ENCODE data around the gene DYNLL1.

DYNLL1 gene

DNA sequence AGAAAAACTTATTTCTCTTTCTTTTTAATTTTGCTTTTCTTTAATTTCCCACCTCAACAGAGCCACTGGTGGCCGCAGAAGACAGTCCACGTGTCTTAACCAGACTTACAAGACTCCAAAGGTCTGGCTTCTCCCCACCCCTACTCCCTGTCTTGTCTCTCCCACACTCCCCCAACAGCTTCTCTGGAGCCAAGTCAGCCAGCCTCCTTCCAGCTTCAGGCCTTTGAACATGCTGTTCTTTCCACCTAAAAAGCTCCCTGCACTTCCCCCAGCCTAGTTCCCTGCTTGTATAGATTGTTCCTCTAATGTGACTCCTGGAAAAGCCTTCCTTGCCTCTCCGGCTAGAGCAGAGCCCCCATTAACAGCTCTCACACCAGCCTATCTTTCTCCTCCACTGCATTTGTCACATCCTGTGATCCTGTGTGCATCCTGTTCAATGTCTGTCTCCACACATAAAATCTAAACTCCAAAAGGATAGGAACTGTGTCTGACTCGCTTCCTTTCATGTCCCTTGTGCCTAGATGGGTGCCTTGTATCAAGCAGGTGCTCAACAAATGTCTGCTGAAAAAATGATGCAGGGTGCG is 7.8 kb upstream of the DYNLL1 start:
- H3K36me3 ChIP-seq (ENCODE audit: control insufficient read depth, insufficient read depth, low read length), result no peaks in the 10 kb centered on the region
- H3K27ac ChIP-seq (ENCODE audit: insufficient read depth, low read length, poor library complexity, severe bottlenecking), result no peak overlapping the region

GRCh38 chr12:120489018-120489417 is 6.9 kb upstream of the DYNLL1 start:
- Histone ChIP-seq H3K27me3 (replicated peaks; ENCODE audit: control insufficient read depth, insufficient read depth, low read length, poor library complexity, severe bottlenecking) (no peaks in the 10 kb centered on the region), H3K4me1 (ENCODE audit: control insufficient read depth, insufficient read depth, low read length, poor library complexity, severe bottlenecking) (no peaks in the 10 kb centered on the region), H3K9me3 (ENCODE audit: control insufficient read depth, low read length) (no peaks in the 10 kb centered on the region), H3K4me3 (ENCODE audit: insufficient read depth, low read depth, low read length, poor library complexity, severe bottlenecking) (no peak overlapping the region), H3K36me3 (ENCODE audit: control insufficient read depth, insufficient read depth, low read length) (no peaks in the 10 kb centered on the region), H3K27ac (ENCODE audit: insufficient read depth, low read length, poor library complexity, severe bottlenecking) (no peak overlapping the region)
- no peak for DNase-seq

More for the DNA sequence above, 7.8 kb upstream of the DYNLL1 start:
- no peaks in the 10 kb centered on the region for H3K4me1 ChIP-seq (ENCODE audit: control insufficient read depth, insufficient read depth, low read length, poor library complexity, severe bottlenecking)
- DNase-seq, result no peak
- H3K27me3 ChIP-seq (replicated peaks; ENCODE audit: control insufficient read depth, insufficient read depth, low read length, poor library complexity, severe bottlenecking), result no peaks in the 10 kb centered on the region
- no peak overlapping the region for H3K4me3 ChIP-seq (ENCODE audit: insufficient read depth, low read depth, low read length, poor library complexity, severe bottlenecking)
- H3K9me3 ChIP-seq (ENCODE audit: control insufficient read depth, low read length), result no peaks in the 10 kb centered on the region

DNA sequence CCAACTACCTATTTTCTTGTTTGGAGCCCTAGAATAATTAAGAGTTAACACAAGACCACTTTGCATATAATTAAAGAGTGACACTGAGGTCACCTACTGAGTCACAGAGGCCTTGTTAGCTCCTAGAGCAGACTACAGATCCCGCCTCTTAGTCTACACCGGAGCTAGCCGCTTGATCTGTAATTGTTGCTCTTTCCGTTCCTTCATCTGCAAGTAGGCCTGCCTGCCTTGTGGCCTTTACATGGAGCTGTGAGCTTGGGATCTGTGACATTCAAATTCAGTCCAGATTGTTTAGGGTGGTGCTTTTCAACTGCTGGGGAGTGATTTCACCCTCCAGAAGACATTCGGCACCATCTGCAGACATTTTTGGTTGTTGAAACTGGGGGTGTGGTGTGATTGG is 5.6 kb upstream of the DYNLL1 start:
- Histone ChIP-seq H3K27ac (ENCODE audit: insufficient read depth, low read length, poor library complexity, severe bottlenecking) (no peak overlapping the region), H3K36me3 (ENCODE audit: control insufficient read depth, insufficient read depth, low read length) (no peaks in the 10 kb centered on the region), H3K4me1 (ENCODE audit: control insufficient read depth, insufficient read depth, low read length, poor library complexity, severe bottlenecking) (peaks cover 3% of the 10 kb centered on the region), H3K9me3 (ENCODE audit: control insufficient read depth, low read length) (no peaks in the 10 kb centered on the region), H3K4me3 (ENCODE audit: insufficient read depth, low read depth, low read length, poor library complexity, severe bottlenecking) (no peak overlapping the region), H3K27me3 (replicated peaks; ENCODE audit: control insufficient read depth, insufficient read depth, low read length, poor library complexity, severe bottlenecking) (no peaks in the 10 kb centered on the region)
- no peak for DNase-seq

- H3K4me3 ChIP-seq (ENCODE audit: insufficient read depth, low read depth, low read length, poor library complexity, severe bottlenecking), result no peak overlapping the region
- H3K4me1 ChIP-seq (ENCODE audit: control insufficient read depth, insufficient read depth, low read length, poor library complexity, severe bottlenecking), result peaks cover 4% of the 10 kb centered on the region
- H3K36me3 ChIP-seq (ENCODE audit: control insufficient read depth, insufficient read depth, low read length), result no peaks in the 10 kb centered on the region
- no peaks in the 10 kb centered on the region for H3K27me3 ChIP-seq (replicated peaks; ENCODE audit: control insufficient read depth, insufficient read depth, low read length, poor library complexity, severe bottlenecking)
- H3K27ac ChIP-seq (ENCODE audit: insufficient read depth, low read length, poor library complexity, severe bottlenecking), result no peak overlapping the region
- DNase-seq, result no peak
- no peaks in the 10 kb centered on the region for H3K9me3 ChIP-seq (ENCODE audit: control insufficient read depth, low read length)
Observed at GRCh38 chr12:120490833-120491512, 4.9 kb upstream of the DYNLL1 start.

DNA sequence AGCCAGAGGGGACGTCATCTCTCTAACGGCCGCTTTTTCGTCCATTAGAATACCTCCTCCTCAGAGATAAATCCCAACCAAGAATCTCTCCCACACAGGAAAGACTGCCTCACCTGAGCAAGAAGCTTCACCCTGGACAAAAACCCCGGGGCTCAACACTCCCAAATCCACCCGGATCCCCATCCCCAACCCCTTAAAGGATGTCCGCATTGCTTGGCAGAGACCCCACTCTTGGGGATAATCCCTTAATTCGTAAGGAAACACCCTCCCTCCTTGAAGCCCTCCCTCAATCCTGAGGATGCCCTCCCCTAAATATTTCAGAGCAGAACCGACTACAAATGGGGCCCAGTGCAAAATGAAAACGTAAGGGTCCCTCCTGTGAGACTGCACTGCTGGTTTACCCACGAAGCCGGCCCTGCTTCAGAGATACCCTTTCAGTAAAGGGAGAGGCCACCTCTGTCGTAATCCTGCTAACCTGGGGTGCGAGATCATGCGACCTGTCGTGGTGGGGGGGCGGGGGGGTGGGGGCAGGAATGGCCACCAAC is 655 bp upstream of the DYNLL1 start:
- H3K9me3 ChIP-seq (ENCODE audit: control insufficient read depth, low read length), result no peaks in the 10 kb centered on the region
- H3K4me3 ChIP-seq (ENCODE audit: insufficient read depth, low read depth, low read length, poor library complexity, severe bottlenecking), result peak overlapping the region; percentile 91
- no peak for DNase-seq
- H3K27me3 ChIP-seq (replicated peaks; ENCODE audit: control insufficient read depth, insufficient read depth, low read length, poor library complexity, severe bottlenecking), result no peaks in the 10 kb centered on the region
- H3K36me3 ChIP-seq (ENCODE audit: control insufficient read depth, insufficient read depth, low read length), result no peaks in the 10 kb centered on the region
- H3K4me1 ChIP-seq (ENCODE audit: control insufficient read depth, insufficient read depth, low read length, poor library complexity, severe bottlenecking), result peaks cover 16% of the 10 kb centered on the region
- peak overlapping the region; percentile 81 for H3K27ac ChIP-seq (ENCODE audit: insufficient read depth, low read length, poor library complexity, severe bottlenecking)

DNA sequence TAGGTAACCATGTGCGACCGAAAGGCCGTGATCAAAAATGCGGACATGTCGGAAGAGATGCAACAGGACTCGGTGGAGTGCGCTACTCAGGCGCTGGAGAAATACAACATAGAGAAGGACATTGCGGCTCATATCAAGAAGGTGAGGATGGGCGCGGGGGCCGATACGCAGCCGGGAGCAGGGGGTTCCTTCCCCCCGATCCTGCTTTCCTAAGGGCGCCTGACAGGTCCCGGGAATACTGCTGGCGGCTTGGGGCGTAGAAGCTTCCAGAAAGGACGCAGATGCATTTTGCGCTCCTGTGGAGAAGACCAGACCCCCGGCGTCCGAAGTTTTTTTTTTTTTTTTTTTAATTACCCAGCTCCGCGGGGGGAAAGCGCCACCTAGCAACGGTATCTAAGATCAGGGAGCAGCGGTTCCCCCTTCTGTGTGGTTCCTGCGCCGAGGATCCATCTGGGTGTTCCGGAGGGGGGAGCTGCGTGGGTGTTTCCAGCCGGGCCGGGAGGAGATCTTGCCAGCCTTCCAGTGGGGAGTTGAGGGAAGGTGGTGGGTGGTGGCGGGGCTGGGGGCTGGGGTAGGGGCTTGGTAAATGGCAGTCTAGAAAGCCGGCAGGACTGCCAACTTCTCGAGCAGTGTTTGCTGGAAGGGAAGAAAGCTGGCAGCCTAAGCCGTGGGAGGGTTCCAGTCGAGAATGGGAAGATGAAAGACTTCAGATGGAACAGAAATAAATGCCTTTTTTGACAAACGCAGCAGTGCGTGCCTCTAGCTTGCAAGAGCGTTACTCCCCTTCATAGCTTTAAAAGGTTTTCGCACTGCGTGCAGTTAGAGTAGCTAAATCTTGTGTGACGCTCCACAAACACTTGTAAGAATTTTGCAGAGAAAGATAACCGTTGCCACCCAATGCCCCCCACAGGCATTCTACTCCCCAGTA is 764 bp downstream of the DYNLL1 start:
- peak; percentile 29 to 49 (median 42) for DNase-seq
- H3K4me3 ChIP-seq (ENCODE audit: insufficient read depth, low read depth, low read length, poor library complexity, severe bottlenecking), result peak overlapping the region; percentile 91
- no peaks in the 10 kb centered on the region for H3K27me3 ChIP-seq (replicated peaks; ENCODE audit: control insufficient read depth, insufficient read depth, low read length, poor library complexity, severe bottlenecking)
- H3K27ac ChIP-seq (ENCODE audit: insufficient read depth, low read length, poor library complexity, severe bottlenecking), result peak overlapping the region; percentile 81
- H3K4me1 ChIP-seq (ENCODE audit: control insufficient read depth, insufficient read depth, low read length, poor library complexity, severe bottlenecking), result peaks cover 16% of the 10 kb centered on the region
- H3K9me3 ChIP-seq (ENCODE audit: control insufficient read depth, low read length), result no peaks in the 10 kb centered on the region
- H3K36me3 ChIP-seq (ENCODE audit: control insufficient read depth, insufficient read depth, low read length), result no peaks in the 10 kb centered on the region

DNA sequence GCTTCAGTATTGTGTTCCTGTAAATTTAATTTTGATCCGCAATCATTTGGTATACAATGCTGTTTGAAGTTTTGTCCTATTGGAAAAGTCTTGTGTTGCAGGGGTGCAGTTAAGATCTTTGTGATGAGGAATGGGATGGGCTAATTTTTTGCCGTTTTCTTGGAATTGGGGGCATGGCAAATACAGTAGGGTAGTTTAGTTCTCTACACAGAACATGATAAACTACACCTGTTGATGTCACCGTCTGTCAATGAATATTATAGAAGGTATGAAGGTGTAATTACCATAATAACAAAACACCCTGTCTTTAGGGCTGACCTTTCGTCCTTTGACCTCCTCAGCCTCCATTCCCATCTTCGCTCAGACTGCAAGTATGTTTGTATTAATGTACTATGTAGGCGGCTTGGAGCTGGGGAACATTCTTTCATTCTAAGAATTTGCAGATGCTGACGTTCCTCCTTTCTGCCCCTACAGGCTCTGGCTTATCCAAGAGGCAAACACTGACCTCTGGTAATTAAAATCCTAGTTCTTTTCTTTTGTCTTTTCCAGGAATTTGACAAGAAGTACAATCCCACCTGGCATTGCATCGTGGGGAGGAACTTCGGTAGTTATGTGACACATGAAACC is 1.7 kb downstream of the DYNLL1 start:
- peak overlapping the region; percentile 81 for H3K27ac ChIP-seq (ENCODE audit: insufficient read depth, low read length, poor library complexity, severe bottlenecking)
- no peaks in the 10 kb centered on the region for H3K27me3 ChIP-seq (replicated peaks; ENCODE audit: control insufficient read depth, insufficient read depth, low read length, poor library complexity, severe bottlenecking)
- H3K4me3 ChIP-seq (ENCODE audit: insufficient read depth, low read depth, low read length, poor library complexity, severe bottlenecking), result peak overlapping the region; percentile 91
- no peaks in the 10 kb centered on the region for H3K9me3 ChIP-seq (ENCODE audit: control insufficient read depth, low read length)
- H3K4me1 ChIP-seq (ENCODE audit: control insufficient read depth, insufficient read depth, low read length, poor library complexity, severe bottlenecking), result peaks cover 16% of the 10 kb centered on the region
- no peaks in the 10 kb centered on the region for H3K36me3 ChIP-seq (ENCODE audit: control insufficient read depth, insufficient read depth, low read length)
- DNase-seq, result no peak

- Histone ChIP-seq H3K36me3 (ENCODE audit: control insufficient read depth, insufficient read depth, low read length) (peaks cover 9% of the 10 kb centered on the region), H3K27me3 (replicated peaks; ENCODE audit: control insufficient read depth, insufficient read depth, low read length, poor library complexity, severe bottlenecking) (no peaks in the 10 kb centered on the region), H3K9me3 (ENCODE audit: control insufficient read depth, low read length) (no peaks in the 10 kb centered on the region), H3K4me1 (ENCODE audit: control insufficient read depth, insufficient read depth, low read length, poor library complexity, severe bottlenecking) (peaks cover 16% of the 10 kb centered on the region), H3K4me3 (ENCODE audit: insufficient read depth, low read depth, low read length, poor library complexity, severe bottlenecking) (no peak overlapping the region), H3K27ac (ENCODE audit: insufficient read depth, low read length, poor library complexity, severe bottlenecking) (no peak overlapping the region)
- no peak for DNase-seq
Observed at GRCh38 chr12:120498870-120499515, 3.1 kb downstream of the DYNLL1 start.

DNA sequence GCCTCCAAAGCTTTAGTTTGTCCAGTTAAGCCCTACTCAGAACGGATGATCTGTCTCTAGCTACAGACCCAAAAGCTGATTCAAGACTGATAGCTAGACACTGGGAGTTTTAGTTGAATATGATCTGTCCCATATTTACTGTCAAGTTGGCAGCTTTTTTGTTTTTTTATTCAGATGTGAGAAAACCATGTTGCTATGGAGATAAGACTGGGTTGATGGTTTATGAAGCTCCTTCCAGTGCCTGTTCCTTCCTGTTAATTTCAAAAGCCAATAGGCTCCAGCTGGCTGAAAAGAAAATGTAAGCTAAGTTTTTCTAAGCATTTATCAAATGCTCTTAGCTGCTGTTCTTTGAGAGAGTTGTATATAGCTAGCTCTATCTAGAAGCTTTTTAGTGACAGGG is 4.7 kb downstream of the DYNLL1 start:
- no peaks in the 10 kb centered on the region for H3K27me3 ChIP-seq (replicated peaks; ENCODE audit: control insufficient read depth, insufficient read depth, low read length, poor library complexity, severe bottlenecking)
- DNase-seq, result no peak
- peaks cover 12% of the 10 kb centered on the region for H3K4me1 ChIP-seq (ENCODE audit: control insufficient read depth, insufficient read depth, low read length, poor library complexity, severe bottlenecking)
- no peak overlapping the region for H3K27ac ChIP-seq (ENCODE audit: insufficient read depth, low read length, poor library complexity, severe bottlenecking)
- no peak overlapping the region for H3K4me3 ChIP-seq (ENCODE audit: insufficient read depth, low read depth, low read length, poor library complexity, severe bottlenecking)
- no peaks in the 10 kb centered on the region for H3K9me3 ChIP-seq (ENCODE audit: control insufficient read depth, low read length)
- peaks cover 16% of the 10 kb centered on the region for H3K36me3 ChIP-seq (ENCODE audit: control insufficient read depth, insufficient read depth, low read length)
